ENCODE results near the gene LINC01488.

LINC01488 gene

DNA sequence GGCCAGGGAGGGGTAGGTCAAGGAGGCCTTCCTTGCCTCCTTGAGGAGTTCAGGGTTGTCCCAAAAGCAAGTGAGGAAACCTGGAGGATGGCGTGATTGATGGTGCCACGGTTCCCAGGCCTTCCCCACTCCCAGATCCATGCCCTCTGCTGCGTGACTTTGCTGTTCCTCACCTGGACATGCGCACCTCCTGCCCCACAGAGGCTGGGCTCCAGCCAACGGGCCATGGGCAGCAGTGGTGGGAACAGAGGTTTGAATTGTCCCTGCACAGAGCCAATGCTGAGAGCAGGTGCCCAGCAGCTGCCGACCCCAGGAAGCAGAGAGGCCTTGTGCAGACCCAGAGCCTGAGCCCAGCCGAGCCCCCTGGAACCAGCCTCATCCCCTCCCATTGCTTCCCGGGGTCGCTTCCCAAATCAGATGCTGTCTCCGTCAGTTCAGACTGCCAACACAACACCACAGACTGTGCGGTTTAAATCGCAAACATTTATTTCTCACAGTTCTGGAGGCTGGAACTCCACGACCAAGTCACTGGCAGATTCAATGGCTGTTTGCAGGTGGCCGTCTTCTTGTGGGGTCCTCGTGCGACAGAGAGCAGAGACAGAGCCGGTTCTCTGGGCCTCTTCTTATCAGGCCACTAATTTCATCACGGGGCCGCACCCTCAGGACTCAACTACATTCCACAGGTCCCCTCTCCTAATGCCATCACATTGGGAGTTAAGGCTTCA lies 6.2 kb upstream of the LINC01488 start:
- no peak for DNase-seq (ENCODE audit: insufficient read length, low spot score)
- FAIRE-seq = no peak

DNA sequence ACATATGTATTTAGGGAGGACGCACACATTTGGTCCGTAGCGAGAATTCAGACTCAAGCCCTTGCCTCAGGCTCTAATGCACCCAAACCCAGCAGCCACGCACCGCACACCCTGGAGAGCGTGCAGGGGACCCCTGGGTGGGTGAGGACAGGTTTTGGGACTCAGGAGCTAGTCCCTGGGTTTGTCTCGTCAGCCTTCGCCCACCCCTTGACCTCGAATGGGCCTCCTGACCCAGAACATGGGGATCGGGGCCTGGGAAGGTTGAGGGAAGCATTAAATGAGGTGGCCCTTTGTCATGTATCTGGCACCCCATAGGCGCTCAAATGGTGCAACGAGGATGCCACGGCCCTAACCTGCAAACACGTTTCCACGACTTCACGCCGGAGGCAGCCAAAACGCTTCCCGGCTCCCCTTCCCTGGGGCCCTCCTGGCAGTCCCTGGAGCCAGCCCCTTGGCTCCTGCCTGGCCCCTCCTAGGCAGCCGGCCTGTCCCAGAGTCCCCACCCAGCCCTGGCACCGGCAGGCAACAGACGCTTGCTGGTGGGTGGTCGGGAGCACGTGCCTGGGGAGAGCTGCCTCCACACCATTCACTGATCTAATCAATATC lies 5.5 kb upstream of the LINC01488 start:
- DNase-seq (ENCODE audit: insufficient read length, low spot score) (no peak), FAIRE-seq (no peak)

DNA sequence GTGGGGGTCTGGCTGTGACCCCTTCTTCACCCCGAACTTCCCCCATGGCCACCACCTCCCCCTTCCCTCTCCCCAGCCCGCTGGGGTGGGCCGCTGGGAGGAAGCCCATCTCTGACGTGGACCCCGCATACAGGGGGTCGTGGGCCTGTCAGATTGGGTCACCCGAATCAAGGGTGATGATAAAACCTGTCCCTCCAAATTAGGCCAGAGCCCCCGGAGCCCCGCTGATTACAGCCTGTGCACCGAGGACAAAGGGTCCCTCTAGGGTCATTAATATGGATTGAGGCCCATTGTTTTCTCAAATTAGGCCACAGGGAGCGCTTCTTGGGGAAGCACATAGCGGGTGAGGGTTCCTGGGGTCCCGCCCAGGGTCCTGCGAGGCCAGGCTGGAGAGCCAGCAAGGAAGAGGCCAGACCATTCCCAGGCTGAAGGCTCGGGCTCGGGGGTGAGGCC lies 4.9 kb upstream of the LINC01488 start:
- no peak for DNase-seq (ENCODE audit: insufficient read length, low spot score)
- no peak for FAIRE-seq

DNA sequence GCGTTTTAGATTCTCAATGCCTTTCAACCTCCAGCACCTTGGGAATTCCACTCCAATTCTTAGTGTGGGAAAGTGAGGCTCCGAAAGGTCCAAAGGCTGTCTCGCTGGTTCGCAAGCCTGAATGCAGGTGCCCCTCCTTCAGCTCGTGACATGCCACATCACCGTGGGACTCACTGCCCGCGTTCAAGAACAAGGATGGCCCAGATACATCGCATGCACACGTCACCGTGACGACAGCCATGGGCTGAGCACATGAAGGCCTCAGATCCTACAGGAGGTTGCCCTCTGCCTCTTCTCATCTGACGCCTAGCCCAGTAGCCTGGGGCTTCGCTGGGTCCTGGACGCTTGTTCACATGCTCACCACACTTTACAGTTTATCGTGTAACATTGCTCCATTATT lies 4.4 kb upstream of the LINC01488 start:
- FAIRE-seq (no peak), DNase-seq (ENCODE audit: insufficient read length, low spot score) (no peak)

DNA sequence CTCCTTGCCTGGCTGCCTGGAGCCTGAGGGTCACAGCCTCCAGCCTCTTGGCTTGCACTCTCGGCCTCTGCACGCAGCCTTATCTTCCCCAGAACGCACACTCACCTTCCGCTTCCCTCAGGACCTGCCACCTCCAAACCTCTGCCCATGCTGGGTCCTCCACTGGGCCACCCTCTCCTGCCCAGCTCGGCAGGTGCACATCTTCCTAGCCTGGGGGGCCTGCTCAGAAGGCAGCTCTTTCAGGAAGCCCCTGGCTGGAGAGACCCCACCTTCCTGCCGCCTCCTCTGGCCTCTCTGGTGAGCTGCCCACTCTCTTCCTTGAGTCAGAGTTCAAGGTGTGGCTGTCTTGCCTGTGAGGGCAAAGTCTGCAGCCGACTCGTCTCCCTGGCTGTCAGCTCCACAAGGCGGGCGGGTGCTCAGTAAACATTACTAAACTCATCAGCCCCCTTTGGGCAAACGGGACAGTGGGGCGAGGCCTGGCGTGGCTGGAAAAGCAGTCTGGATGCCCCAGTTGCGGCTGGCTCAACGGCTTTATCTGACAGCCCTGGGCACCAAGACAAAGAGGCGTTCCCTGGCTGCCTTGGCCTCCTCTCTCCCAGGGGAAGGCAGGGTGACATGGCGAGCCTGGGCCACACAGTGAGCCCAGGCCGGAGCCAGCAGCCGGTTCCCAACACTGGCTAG lies 1.7 kb upstream of the LINC01488 start:
- FAIRE-seq (no peak), DNase-seq (ENCODE audit: insufficient read length, low spot score) (no peak)

DNA sequence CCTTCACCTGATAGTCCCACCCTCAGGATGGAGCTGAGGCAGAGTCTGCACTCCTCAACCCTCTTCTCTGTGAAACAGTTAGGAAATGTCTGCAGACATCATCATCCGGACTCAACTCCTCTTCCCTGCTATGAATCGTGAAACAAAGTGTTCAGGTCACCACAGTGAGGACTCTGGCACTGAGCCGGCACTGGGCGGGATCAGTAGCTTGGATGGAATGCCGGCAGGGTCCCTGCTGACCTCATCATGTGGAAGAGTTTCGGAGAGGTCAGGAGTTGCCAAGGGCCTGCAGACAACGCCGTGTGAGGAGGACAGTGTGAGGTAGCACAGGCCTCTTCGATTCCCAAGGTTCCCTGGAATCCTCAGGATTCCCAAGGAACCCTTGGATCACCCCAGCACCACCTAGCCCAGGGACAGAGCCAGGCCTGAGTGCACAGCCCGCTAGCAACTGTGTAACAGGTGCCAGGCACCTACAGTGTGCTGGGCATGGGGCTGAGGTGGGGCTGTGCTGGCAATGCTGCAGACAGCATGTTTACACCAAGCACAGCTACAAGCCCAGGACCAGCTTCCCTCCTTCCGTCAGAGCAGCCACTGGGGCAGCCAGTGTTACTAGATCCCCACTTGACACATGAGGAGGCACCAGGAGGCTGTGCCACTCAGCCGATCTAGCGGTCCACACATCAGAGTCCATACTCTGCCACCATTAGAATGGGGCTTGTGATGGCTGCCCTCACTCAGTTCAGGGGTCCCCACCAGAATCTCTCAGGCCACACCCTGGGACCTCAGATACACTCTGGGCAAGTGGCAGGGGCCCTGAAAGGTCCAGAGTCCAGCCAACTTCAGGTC lies 693 bp upstream of the LINC01488 start:
- no peak for FAIRE-seq
- no peak for DNase-seq (ENCODE audit: insufficient read length, low spot score)

DNA sequence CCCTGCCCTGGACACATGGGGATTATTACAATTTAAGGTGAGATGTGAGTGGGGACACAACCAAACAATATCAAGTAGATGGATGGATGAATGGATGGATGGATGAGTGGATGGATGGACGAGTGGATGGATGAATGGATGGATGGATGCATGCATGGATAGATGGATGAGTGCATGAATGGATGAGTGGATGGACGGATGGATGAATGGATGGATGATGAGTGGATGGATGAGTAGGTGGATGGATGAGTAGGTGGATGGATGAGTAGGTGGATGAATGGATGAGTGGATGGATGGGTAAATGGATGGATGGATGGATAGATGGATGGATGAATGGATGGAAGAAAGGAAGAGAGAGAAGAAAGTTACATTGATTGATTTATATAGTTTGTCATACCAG lies 859 bp downstream of the LINC01488 start:
- FAIRE-seq (no peak), DNase-seq (ENCODE audit: insufficient read length, low spot score) (no peak)

DNA sequence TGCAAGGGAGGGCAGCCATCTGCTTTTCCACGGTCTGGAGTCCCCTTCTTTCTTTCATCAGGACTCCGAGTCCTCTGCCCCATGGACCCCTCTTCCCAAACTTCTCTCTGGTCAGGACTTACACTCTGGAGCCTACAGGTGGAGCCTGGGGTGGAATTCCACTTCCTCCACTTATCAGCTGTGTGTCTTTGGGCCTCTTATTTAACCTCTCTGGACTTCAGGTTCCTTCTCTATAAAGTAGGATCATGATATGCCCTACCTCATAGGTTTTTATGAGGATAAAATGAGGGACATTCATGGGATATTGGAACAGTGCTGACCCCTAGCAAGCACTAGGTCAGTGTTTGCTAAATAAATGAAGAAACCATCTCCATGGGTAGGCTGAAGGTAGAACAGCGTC lies 1.7 kb downstream of the LINC01488 start:
- DNase-seq (ENCODE audit: insufficient read length, low spot score) (no peak), FAIRE-seq (no peak)

DNA sequence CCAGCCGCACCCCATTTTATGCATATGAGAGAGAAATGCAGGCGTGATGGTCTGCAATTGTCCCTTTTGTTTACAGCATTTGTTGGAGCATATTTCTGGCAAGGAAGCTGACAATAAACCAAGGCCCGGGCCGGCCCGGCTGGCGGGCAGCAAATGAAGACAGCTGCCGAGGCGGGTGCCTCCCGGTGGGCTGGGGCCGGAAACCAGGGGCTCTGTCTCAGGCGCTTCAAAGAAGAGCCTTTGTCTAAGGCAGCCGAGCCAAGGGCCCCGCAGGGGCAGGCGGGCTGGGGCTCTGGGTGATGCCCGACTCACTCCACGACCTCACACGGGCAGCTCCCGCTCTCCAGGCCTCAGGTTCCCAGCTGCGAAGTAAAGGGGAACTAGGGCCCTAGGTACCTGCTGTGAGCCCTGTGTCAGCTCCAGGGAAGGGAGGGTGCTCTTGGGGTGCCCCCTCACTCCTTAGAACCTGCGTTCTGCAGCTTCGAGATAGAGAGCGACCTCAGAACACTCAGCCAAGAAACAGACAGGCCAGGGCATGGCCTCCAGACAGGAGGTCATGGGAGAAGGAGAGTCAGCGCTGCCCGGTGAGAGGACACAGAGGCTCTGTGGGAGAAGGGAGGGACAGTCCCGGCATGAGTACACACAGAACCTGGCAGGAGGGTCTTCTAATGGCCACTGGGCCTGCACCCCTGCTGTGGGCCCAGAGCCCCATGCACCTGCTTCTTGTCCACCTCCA lies 2.4 kb downstream of the LINC01488 start:
- DNase-seq (ENCODE audit: insufficient read length, low spot score) (no peak), FAIRE-seq (no peak)

DNA sequence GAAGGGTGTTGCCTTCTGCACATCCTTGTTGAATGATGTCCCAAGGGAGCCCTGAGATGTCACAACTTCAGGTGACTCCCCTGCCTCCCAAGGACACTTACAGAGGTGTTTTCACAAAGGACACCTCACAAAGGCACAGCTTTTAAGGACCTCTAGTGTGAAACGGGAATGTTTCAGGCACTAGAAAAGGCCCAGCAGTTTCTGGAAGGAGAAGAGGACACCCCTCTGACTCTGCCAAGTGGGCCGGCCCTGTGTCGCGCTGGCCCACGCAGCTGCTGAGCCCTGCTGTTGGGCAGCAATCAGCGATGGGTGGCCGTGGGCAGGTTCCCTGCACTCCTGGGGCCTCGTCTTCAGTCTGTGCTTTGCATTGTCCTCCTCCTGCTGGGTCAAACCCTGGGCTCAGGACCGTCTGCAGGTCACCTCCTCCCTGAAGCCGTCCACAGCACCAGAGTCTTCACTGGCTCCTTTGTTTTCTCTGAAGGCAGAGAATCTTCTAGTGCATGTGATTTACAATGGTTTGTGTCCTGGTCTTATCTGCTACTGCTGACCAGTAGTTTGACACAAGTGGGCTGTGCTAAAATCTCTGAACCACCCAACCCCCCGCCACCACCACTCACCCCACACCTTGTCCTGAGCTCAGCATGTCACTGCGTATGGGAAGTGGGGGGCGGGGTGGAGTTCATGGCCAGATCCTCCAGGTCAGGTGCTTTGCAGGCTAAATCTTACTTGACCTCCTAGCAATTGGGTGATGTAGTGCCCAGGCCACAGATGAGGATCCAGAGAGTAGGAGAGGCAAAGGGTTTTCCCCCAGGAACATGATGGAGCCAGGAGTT lies 3.2 kb downstream of the LINC01488 start:
- DNase-seq (ENCODE audit: insufficient read length, low spot score) (no peak), FAIRE-seq (no peak)

DNA sequence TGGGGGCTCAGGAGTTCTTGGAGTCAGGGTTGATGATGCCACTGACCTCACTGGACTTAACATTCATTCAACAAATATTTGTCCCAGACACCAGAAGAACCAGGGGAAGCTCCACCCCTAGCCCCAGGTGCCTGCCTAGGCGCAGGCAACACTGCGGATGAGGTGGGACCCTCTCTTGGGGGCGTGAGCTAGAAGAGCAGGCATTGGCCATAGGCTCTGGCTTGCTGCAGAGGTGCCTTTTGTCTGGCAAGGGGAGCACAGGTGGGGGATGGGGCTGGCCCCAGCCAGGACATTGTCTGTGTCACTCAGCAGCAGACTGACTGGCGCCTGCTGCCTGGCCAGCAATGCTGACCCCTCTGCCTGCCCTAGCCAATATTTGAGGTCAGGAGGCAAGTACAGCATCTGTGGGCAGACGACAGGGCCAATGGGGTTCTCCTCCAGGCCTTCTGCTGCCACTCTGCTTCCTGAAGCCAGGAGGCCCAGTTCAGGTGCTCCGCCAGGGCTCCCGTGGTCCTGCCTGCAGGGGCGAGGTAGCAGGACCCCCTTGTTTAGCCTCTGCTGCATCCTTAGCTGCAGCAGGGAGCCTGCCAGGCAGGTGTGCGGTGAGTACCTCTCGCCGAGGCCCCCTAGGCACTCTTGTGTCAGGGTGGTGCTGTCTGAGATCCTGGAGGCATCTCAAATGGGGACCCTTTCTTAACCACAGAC lies 4.0 kb downstream of the LINC01488 start:
- DNase-seq (ENCODE audit: insufficient read length, low spot score) (no peak), FAIRE-seq (no peak)

DNA sequence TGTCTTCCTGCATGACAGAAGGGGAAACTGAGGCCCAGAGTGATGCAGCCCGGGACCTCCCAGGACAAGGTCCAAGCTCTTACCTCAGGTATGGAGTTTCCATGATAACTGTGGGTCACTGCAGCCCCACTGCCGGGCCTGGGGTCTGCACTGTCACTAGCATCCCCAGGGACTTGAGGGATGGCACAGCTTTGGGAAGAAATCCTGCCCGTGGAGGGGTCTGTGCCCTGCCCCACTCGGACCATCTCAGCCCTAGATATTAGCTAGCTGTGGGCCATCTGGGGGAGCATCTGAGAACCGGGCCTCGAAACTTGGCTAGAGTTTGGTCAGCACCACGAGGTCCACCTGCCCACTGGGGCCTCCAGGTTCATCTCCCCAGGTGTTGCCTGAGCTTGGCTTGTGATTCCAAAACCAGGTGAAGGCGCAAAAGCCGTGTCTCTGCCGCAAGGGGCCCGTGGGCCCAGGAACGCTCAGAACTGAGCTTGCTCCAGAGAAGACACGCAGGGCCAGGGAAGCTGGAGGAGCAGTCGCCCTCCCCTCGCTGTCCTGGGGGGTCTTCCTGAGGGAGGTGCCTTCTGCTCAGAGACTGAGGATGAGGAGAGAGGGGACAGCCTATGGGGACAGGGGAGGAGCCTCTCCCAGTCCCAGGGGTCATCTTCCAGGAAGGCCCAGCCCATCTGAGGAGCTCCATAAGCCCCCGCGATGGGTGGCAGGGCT lies 4.8 kb downstream of the LINC01488 start:
- no peak for FAIRE-seq

DNA sequence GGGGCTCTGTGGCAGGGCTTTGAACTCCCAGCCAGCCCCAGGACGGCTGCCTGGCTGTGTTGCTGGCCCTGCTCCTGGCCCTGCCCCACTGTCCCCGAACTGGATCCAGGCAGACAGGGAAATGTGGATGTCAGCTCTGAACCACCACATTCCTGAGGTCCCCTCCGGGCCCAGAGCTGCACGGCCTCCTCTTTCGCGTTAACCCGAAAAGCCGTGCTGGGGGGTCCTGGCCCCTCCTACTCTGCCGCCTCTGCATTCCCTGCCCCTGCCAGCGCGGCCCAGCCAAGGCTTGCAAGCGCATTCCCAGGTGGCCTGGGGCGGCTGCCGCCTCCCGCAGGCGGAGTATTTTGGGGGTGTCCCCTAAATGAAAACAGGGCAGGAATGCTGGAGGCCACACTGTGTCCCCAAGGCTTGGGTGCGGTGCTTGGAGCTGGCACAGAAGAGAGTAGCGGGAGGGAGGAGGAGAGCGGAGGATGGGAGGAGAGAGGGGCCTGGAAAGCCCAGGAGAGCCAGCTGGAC lies 5.4 kb downstream of the LINC01488 start:
- FAIRE-seq (no peak), DNase-seq (ENCODE audit: insufficient read length, low spot score) (no peak)

More for the DNA sequence above, 4.8 kb downstream of the LINC01488 start:
- no peak for DNase-seq (ENCODE audit: insufficient read length, low spot score)

DNA sequence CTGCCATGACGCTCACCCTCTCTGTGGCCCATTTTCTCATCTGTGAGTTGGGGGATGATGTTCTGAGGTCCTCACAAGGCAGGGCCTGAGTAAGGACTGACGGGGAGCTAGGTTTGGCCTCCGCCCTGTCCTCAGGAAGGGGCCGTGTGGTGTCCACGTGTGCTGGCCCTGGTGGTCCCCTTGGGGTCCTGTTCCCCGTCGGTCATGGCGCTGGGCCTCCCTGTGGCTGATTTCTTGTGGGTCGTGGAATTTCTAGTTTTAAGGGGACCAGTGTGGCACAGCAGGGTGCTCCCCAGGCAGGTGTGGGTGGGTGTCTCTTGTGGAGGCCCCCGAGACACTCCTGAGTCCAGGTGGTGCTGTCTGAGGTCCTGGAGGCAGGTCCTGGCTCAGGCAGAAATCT lies 5.9 kb downstream of the LINC01488 start:
- no peak for DNase-seq (ENCODE audit: insufficient read length, low spot score)
- FAIRE-seq = no peak

DNA sequence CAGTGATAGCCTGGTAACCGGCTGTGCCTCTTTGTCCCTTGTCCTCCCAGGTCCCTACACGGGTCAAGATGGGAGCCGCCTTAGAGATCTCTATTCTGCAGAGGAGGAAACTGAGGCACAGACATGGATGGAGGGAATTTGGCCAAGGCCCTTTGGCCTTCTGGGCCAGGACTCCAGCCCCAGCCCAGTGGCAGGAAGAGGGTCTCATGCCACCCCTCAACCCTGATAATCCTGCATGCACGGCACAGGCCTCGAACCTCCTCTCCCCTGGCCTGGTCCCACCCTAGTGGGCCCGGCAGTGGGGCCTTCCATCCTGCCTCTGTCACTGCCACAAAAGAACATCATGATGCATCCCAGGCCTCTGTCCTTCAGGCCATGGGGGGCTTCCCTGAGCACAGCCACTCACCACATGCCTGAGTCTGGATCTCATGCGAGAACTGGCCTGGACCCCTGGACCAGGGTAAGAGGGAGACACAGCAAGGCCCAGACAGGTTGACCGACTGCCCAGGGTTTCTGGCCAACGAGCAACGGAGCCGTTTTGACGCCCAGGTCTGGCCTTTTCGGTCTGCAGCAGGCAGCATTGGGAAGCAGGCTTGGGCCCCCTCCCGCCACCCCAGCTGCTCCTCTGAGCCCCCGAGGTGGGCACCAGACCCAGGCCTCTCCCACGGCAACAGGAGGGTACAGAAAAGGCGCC lies 6.5 kb downstream of the LINC01488 start:
- FAIRE-seq (no peak), DNase-seq (ENCODE audit: insufficient read length, low spot score) (no peak)

DNA sequence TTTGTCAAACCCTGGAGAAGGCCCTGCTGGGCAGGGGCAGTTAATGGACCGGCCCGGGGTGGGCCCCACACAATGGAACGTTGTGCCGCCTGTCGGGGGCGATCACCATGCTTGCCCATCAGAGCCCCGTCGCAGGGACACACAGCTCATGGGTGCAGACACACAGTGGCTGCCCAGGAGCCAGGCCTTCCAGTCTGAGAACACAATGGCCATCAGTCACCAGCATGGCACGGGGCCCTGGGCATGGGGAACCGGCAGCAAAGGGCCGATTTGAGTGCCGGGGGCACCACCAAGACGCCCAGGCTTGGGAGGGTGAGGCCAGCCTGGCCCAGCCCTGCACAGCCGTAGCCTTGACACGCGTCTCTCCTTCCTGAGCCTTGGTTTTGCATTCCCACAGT lies 7.1 kb downstream of the LINC01488 start:
- FAIRE-seq = no peak
- DNase-seq (ENCODE audit: insufficient read length, low spot score) = no peak

DNA sequence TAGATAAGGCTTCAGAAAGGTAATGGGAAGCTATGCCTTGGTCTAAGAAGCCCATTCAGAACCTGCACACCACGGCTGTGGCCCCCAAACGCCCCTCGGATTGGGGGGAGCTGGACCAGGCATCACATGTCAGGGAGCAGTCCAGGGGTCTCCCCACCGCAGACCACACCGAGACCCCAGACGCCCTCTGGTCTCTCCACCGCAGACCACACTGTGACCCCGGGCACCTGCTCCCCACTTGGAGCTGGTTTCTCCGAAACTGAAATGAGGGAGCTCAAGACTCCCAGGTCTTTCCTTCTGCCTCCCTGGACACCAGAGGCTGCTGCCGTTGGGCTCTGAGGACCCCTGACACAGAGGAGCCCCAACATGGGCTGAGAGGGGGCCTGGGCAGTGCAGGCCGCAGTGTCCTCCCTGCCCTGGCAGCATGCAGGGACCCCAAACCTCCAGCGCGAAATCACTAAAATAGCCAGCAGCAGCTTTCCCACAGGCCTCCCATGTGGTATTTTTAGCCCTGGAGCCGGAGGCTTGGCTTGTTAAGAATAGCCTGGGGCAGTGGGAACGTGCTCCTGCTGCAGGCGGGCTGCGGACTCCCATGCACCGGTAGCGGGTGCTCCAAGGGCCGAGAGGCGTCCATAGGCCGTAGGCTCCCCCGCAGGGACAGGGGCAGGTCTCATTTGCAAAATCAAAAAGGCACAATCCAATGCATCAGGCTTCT lies 7.7 kb downstream of the LINC01488 start:
- FAIRE-seq (no peak), DNase-seq (ENCODE audit: insufficient read length, low spot score) (no peak)
